Upper lobe of right lung (tissue), 1 donor: ENCODE measurements around the gene BEND6. TPM values are rescaled to one million over a fixed set of nuclear protein-coding genes. Genes with fewer than 3 reads are reported as not detected.

Source experiments
- ATAC-seq: fragments of 200-7000 bp; cut with Tn5 transposase; one replicate; pipeline ENCODE4 v1.9.1; 2020; ENCODE audit warnings: mild to moderate bottlenecking, moderate library complexity
- DNase-seq: peaks from one replicate; pipeline ENCODE4 v3.0.0-alpha.2; 2020
- H3K27ac ChIP-seq: fragments of 200-600 bp; one replicate; pipeline ENCODE4 v1.8.0; 2022
- H3K27me3 ChIP-seq: fragments of 200-600 bp; one replicate; pipeline ENCODE4 v1.8.0; 2022; ENCODE audit warnings: mild to moderate bottlenecking
- H3K36me3 ChIP-seq: fragments of 200-600 bp; one replicate; pipeline ENCODE4 v1.8.0; 2022
- H3K4me1 ChIP-seq: fragments of 200-600 bp; one replicate; pipeline ENCODE4 v1.8.0; 2022
- H3K4me3 ChIP-seq: fragments of 200-600 bp; one replicate; pipeline ENCODE4 v1.8.0; 2022; ENCODE audit warnings: mild to moderate bottlenecking
- H3K9me3 ChIP-seq: fragments of 200-600 bp; one replicate; pipeline ENCODE4 v1.8.0; 2022
- CTCF ChIP-seq: fragments of 200-600 bp; IDR thresholded peaks from one replicate; pipeline ENCODE4 v1.8.0; 2022; ENCODE audit warnings: antibody characterized with exemption
- intact Hi-C: fragments of 100-400 bp; cut with DNase I; formaldehyde crosslinking; loops from one replicate; pipeline ENCODE4 v1.11.0; 2022
- total RNA-seq: library from RNA; stranded (reverse); fragmentation: NEBNext Ultra II Directional; extraction: Animal tissue kit (Norgen Biotek cat#: 25700); gene quantifications from one replicate; pipeline ENCODE4 v1.2.1, GENCODE V29; 2021
- donor health status: DM: no; HTN: yes; CAD: no; lungs with severe emphysema.

The BEND6 gene
- total RNA-seq, 1 donor from 2014 or later, result 1.2 TPM

- Histone ChIP-seq H3K27ac (no peak overlapping the region), H3K4me1 (no peaks in the 10 kb centered on the region), H3K4me3 (no peak overlapping the region), H3K27me3 (no peaks in the 10 kb centered on the region), H3K9me3 (no peaks in the 10 kb centered on the region), H3K36me3 (no peaks in the 10 kb centered on the region)
- no peak for TF ChIP-seq CTCF
- DNase-seq (no peak), ATAC-seq (no peak)
- intact Hi-C loops, result no loop called here
Observed at GRCh38 chr6:57026001-57026400, 71.1 kb downstream of the BEND6 start.

GRCh38 chr6:57027301-57027700 is 72.4 kb downstream of the BEND6 start:
- Histone ChIP-seq H3K4me1 (no peaks in the 10 kb centered on the region), H3K27ac (no peak overlapping the region), H3K4me3 (no peak overlapping the region), H3K27me3 (no peaks in the 10 kb centered on the region), H3K9me3 (no peaks in the 10 kb centered on the region), H3K36me3 (no peaks in the 10 kb centered on the region)
- intact Hi-C loops, result no loop called here
- TF ChIP-seq CTCF, result no peak
- no peak for DNase-seq
- no peak for ATAC-seq

GRCh38 chr6:57029213-57029612 is 74.3 kb downstream of the BEND6 start:
- no peaks in the 10 kb centered on the region for H3K27me3 ChIP-seq
- no peak for TF ChIP-seq CTCF
- H3K4me3 ChIP-seq, result no peak overlapping the region
- DNase-seq (no peak), ATAC-seq (no peak)
- no peaks in the 10 kb centered on the region for H3K4me1 ChIP-seq
- H3K27ac ChIP-seq, result no peak overlapping the region
- H3K9me3 ChIP-seq, result no peaks in the 10 kb centered on the region
- no peaks in the 10 kb centered on the region for H3K36me3 ChIP-seq
- intact Hi-C loops, result no loop called here

- Histone ChIP-seq H3K27ac (no peak overlapping the region), H3K9me3 (no peaks in the 10 kb centered on the region), H3K27me3 (no peaks in the 10 kb centered on the region), H3K36me3 (no peaks in the 10 kb centered on the region), H3K4me1 (no peaks in the 10 kb centered on the region), H3K4me3 (no peak overlapping the region)
- ATAC-seq (no peak), DNase-seq (no peak)
- no peak for TF ChIP-seq CTCF
- intact Hi-C loops, result no loop called here
Observed at GRCh38 chr6:57033228-57033627, 78.3 kb downstream of the BEND6 start.

GRCh38 chr6:57035549-57035948 is 80.6 kb downstream of the BEND6 start:
- Histone ChIP-seq H3K27ac (no peak overlapping the region), H3K27me3 (peaks cover 4% of the 10 kb centered on the region), H3K36me3 (no peaks in the 10 kb centered on the region), H3K4me3 (no peak overlapping the region), H3K9me3 (no peaks in the 10 kb centered on the region), H3K4me1 (no peaks in the 10 kb centered on the region)
- DNase-seq (no peak), ATAC-seq (no peak)
- intact Hi-C loops, result no loop called here
- TF ChIP-seq CTCF, result no peak

GRCh38 chr6:57038906-57039305 is 84.0 kb downstream of the BEND6 start:
- DNase-seq (no peak), ATAC-seq (no peak)
- Histone ChIP-seq H3K27ac (no peak overlapping the region), H3K4me3 (no peak overlapping the region), H3K9me3 (no peaks in the 10 kb centered on the region), H3K27me3 (peaks cover 12% of the 10 kb centered on the region), H3K36me3 (no peaks in the 10 kb centered on the region), H3K4me1 (no peaks in the 10 kb centered on the region)
- intact Hi-C loops, result no loop called here
- no peak for TF ChIP-seq CTCF
